Nephron (organoid): Measurements from ENCODE around the gene USP10.

ENCODE experiments used
- H3K27ac Mint-ChIP-seq, 3 experiments: 2 replicates each; pipeline ENCODE4 v1.8.0; 2020; ENCODE audit warnings: mixed read lengths in 3 of 3, mild to moderate bottlenecking in 2 of 3, moderate library complexity in 1 of 3
- H3K27me3 Mint-ChIP-seq: 2 replicates; pipeline ENCODE4 v1.8.0; 2021; ENCODE audit warnings: low read depth, mild to moderate bottlenecking, moderate library complexity, mixed read lengths
- H3K36me3 Mint-ChIP-seq: 2 replicates; pipeline ENCODE4 v1.8.0; 2020; ENCODE audit warnings: low read depth, mixed read lengths
- H3K4me1 Mint-ChIP-seq: 2 replicates; pipeline ENCODE4 v1.8.0; 2020; ENCODE audit warnings: mixed read lengths
- H3K4me3 Mint-ChIP-seq, 3 experiments: 2 replicates each; pipeline ENCODE4 v1.8.0; 2020; ENCODE audit warnings: mild to moderate bottlenecking in 3 of 3, mixed read lengths in 3 of 3, moderate library complexity in 2 of 3
- H3K9me3 Mint-ChIP-seq: 2 replicates; pipeline ENCODE4 v1.8.0; 2020; ENCODE audit warnings: mixed read lengths
- TF ChIP-seq, protein P1 (sequence below), 3 experiments: fragments of 200-600 bp; sonication (generic); IDR thresholded peaks; one replicate each; pipeline ENCODE4 v1.5.0; 2021; ENCODE audit warnings: antibody characterized with exemption in 3 of 3; ENCODE audit not compliant: unreplicated experiment in 3 of 3

USP10 gene

GRCh38 chr16:84680165-84680842 lies 19.5 kb upstream of the USP10 start:
- H3K4me1 Mint-ChIP-seq = peaks cover 5% of the 10 kb centered on the region
- H3K36me3 Mint-ChIP-seq = no peaks in the 10 kb centered on the region
- no peaks in the 10 kb centered on the region for H3K9me3 Mint-ChIP-seq
- H3K27ac Mint-ChIP-seq = no peak overlapping the region
- H3K27me3 Mint-ChIP-seq = peaks cover 21% of the 10 kb centered on the region
- TF ChIP-seq, protein P1, sequence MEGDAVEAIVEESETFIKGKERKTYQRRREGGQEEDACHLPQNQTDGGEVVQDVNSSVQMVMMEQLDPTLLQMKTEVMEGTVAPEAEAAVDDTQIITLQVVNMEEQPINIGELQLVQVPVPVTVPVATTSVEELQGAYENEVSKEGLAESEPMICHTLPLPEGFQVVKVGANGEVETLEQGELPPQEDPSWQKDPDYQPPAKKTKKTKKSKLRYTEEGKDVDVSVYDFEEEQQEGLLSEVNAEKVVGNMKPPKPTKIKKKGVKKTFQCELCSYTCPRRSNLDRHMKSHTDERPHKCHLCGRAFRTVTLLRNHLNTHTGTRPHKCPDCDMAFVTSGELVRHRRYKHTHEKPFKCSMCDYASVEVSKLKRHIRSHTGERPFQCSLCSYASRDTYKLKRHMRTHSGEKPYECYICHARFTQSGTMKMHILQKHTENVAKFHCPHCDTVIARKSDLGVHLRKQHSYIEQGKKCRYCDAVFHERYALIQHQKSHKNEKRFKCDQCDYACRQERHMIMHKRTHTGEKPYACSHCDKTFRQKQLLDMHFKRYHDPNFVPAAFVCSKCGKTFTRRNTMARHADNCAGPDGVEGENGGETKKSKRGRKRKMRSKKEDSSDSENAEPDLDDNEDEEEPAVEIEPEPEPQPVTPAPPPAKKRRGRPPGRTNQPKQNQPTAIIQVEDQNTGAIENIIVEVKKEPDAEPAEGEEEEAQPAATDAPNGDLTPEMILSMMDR (IDR thresholded peaks at IDR 0.05; ENCODE audit: unreplicated experiment in 3 of 3) = no peak
- no peak overlapping the region for H3K4me3 Mint-ChIP-seq

GRCh38 chr16:84680843-84681629 lies 18.8 kb upstream of the USP10 start:
- Mint-ChIP-seq H3K9me3 (no peaks in the 10 kb centered on the region), H3K27ac (no peak overlapping the region), H3K4me3 (no peak overlapping the region), H3K27me3 (peaks cover 21% of the 10 kb centered on the region), H3K4me1 (peaks cover 5% of the 10 kb centered on the region), H3K36me3 (no peaks in the 10 kb centered on the region)
- TF ChIP-seq, protein P1 (IDR thresholded peaks at IDR 0.05; ENCODE audit: unreplicated experiment in 3 of 3) = no peak

GRCh38 chr16:84683691-84684591 lies 15.9 kb upstream of the USP10 start:
- TF ChIP-seq, protein P1 (IDR thresholded peaks at IDR 0.05; ENCODE audit: unreplicated experiment in 3 of 3) = no peak
- Mint-ChIP-seq H3K27ac (no peak overlapping the region), H3K4me3 (no peak overlapping the region), H3K9me3 (no peaks in the 10 kb centered on the region), H3K27me3 (peaks cover 16% of the 10 kb centered on the region), H3K36me3 (no peaks in the 10 kb centered on the region), H3K4me1 (peaks cover under 1% of the 10 kb centered on the region)

DNA sequence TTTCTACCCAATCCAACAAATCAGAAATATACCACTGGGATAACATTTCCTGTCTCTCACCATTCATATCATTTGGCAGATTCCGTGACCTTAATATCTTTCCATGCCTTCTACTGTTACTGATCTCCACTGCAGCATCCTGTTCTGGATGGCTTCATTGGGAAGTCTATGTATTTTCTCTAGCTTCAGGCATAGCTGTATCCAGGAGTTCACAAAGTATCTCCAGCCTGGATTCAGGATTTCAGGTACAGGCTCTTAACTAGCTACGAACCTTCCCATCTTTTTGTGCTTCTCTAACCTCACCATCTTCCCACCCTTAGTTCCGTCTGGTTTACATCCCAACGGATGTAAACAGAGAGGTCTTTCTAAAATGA lies 15.2 kb upstream of the USP10 start:
- TF ChIP-seq, protein P1 (IDR thresholded peaks at IDR 0.05; ENCODE audit: unreplicated experiment in 3 of 3) = no peak
- Mint-ChIP-seq H3K36me3 (no peaks in the 10 kb centered on the region), H3K4me1 (peaks cover 4% of the 10 kb centered on the region), H3K4me3 (no peak overlapping the region), H3K27me3 (peaks cover 16% of the 10 kb centered on the region), H3K27ac (no peak overlapping the region), H3K9me3 (no peaks in the 10 kb centered on the region)

GRCh38 chr16:84685210-84685609 lies 14.6 kb upstream of the USP10 start:
- no peak overlapping the region for H3K27ac Mint-ChIP-seq
- H3K9me3 Mint-ChIP-seq = no peaks in the 10 kb centered on the region
- H3K27me3 Mint-ChIP-seq = peaks cover 16% of the 10 kb centered on the region
- TF ChIP-seq, protein P1 (IDR thresholded peaks at IDR 0.05; ENCODE audit: unreplicated experiment in 3 of 3) = no peak
- no peaks in the 10 kb centered on the region for H3K36me3 Mint-ChIP-seq
- H3K4me3 Mint-ChIP-seq = no peak overlapping the region
- H3K4me1 Mint-ChIP-seq = peaks cover 4% of the 10 kb centered on the region
